Stimulated activated CD8-positive, alpha-beta memory T cell treated with anti-CD3 and anti-CD28 coated beads, Interleukin-7, amount 100 ng/mL, for 4 hours (primary cell): ENCODE data around the gene CHIT1.

Experiments
- DNase-seq, 2 donors: peaks; one replicate each; pipeline ENCODE4 v3.0.0-alpha.2; 2020; ENCODE audit warnings: low read depth in 2 of 2

CHIT1 gene

GRCh38 chr1:203175237-203175826 is 54.1 kb downstream of the CHIT1 start, which contains the start of gene MYBPH:
TSS of gene MYBPH (minus strand) at chr1:203175826. CDS start at chr1:203175755, 71 bp downstream.
- DNase-seq, result no peak

GRCh38 chr1:203174324-203174985 is 55.0 kb downstream of the CHIT1 start:
- DNase-seq, result no peak

GRCh38 chr1:203173566-203173965 is 55.9 kb downstream of the CHIT1 start:
- no peak for DNase-seq

GRCh38 chr1:203173011-203173555 is 56.4 kb downstream of the CHIT1 start:
- no peak for DNase-seq

- no peak for DNase-seq
These were observed 57.1 kb downstream of the CHIT1 start for GRCh38 chr1:203172184-203173010.

GRCh38 chr1:203171341-203172183 is 57.9 kb downstream of the CHIT1 start:
- DNase-seq, result no peak

- DNase-seq, result no peak
These were observed 58.7 kb downstream of the CHIT1 start for GRCh38 chr1:203170625-203171330.

- DNase-seq, result no peak
These were observed 59.5 kb downstream of the CHIT1 start for GRCh38 chr1:203169770-203170520.

- DNase-seq, result no peak
These were observed 60.5 kb downstream of the CHIT1 start for GRCh38 chr1:203168991-203169390.

- DNase-seq, result no peak
These were observed 61.2 kb downstream of the CHIT1 start for GRCh38 chr1:203168256-203168786.

- DNase-seq, result no peak
These were observed 61.6 kb downstream of the CHIT1 start for GRCh38 chr1:203167913-203168200.

- no peak for DNase-seq
These were observed 62.2 kb downstream of the CHIT1 start for GRCh38 chr1:203167026-203167912.

- no peak for DNase-seq
These were observed 63.1 kb downstream of the CHIT1 start for GRCh38 chr1:203166192-203166940.
